HG03175 (cell line): ENCODE results near the gene CAPN2.
"Not testable (repeated sequence)": the region's sequence is repeated elsewhere in the genome, so short reads cannot be mapped to it uniquely, and the experiment has no call there.

Experiments used
- ATAC-seq: cut with Tn5 transposase; IDR thresholded peaks from one replicate; pipeline ENCODE4 v1.9.1; 2021; ENCODE audit warnings: mild to moderate bottlenecking, moderate library complexity; ENCODE audit not compliant: unreplicated experiment

Gene CAPN2

DNA sequence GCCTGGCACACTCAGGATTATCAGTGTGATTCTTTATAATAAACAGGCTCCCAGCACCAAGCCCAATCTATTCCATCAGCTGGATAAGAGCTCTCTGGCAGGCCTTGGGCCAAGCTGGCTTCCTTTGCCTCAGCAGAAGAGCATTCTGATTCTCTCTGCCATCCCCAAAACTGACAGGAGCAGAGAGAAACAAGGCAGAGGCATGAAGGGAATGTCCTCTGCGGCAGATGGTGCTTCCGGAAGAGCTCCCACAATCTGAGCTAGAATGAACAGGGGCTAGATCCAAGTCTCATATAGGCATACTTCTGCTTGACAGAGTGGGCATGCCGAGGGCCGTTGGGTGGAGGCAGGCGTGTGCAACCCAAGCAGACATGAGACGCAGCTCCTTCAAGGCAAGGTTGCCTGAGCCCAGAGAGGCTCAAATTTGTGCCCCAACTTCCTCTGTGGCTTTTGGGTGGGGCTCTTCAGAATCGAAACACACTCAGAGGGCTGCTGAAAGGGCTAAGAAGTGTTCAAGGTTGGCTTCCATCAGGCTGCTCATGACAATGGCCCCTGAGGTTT, 4.0 kb downstream of the CAPN2 start:
- peak; percentile 42 for ATAC-seq

DNA sequence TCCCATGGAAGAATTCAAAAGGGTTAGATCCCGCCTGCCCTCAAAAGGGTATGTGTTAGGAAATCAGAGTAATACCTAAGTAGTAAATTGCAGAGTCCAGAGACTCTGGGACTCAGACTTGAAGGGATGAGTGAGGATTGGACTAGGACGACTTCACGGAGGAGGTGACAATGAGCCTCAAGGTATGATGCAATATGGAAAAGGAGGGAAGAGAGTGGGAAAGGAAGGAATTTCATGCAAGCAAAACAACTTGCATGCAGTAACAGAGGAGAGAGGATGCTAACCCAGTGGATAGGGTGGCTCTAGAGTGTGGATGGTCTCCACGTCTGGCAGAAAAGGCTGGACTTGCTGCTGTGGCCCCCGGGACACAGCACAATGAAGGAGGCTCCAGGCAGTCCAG, 4.8 kb downstream of the CAPN2 start:
- no peak for ATAC-seq

DNA sequence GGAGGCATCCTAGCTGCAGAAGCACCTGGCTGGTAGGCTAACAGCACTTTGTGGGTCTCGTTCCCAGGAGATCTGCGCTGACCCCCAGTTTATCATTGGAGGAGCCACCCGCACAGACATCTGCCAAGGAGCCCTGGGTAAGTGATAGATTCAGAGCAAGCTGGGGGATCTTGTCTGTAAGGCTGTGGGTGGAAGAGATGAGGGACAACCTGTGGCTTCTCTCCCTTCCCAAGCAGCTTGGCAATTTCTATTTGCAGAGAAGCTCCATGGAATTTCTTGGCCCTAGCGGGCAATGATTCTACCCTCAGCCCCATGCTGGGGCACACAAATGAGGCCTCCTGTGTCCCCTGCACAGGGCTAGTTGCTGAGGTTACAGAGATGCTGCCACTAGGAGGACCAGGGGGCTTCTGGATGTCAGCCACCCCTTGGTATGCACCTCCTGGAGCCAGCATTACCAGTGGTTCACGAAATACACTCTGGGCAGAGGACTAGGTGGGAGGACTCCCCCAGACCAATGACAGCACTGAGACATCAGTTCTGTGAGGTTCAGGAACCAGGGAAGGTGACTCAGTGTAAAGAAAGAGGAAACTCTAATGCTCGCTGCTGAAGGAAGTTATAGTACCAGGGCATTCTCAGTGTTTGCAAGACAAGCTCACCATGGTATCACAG, 5.5 kb downstream of the CAPN2 start:
- ATAC-seq = no peak

DNA sequence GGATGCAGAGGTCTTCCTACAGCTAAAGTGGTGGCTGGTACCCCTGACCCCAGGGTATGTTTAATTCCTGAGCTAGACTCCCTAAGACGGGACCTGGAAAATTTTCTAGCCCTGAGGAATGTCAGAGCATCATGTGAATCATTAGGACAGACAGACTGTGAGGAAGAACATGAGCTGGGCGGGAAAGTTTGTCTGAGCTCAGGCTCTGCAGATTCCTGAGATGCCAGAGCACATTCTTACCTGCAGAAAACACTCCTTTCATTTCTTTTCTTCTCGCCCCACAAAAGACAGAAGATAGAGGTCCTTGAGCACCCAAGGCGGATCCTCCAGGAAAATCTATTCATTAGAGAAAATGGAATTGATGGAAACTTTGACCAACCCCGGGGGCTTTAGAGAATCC, 6.5 kb downstream of the CAPN2 start:
- ATAC-seq = no peak

DNA sequence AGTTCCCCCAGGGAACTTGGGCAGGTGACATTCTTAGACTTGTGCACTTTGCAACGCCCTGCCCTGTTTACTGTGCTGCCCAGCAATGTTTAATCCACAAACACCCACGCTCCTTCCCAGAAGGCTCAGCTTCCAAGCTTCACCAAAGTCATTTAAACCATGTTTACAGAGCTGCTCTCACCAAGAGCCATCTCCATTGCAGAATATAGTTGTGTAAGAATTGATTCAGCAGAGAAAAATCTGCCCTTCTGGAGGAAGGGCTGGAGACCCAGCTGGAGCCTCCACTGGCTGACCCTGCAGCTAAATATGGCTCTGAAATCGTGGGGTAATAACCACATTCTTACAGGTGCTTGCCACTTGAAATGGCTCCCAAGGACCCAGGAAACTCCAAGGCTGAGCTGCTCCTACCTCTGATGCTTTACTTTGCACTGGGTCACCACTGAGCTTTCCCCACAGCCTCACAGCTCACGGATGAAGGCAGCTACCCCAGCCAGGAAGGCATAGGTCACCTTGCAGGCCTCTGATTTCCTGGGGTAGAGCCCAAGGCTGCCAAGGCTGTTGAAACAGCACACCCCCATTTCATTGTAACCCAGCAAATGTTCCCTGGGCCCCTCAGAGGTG, 8.7 kb downstream of the CAPN2 start:
- no peak for ATAC-seq

DNA sequence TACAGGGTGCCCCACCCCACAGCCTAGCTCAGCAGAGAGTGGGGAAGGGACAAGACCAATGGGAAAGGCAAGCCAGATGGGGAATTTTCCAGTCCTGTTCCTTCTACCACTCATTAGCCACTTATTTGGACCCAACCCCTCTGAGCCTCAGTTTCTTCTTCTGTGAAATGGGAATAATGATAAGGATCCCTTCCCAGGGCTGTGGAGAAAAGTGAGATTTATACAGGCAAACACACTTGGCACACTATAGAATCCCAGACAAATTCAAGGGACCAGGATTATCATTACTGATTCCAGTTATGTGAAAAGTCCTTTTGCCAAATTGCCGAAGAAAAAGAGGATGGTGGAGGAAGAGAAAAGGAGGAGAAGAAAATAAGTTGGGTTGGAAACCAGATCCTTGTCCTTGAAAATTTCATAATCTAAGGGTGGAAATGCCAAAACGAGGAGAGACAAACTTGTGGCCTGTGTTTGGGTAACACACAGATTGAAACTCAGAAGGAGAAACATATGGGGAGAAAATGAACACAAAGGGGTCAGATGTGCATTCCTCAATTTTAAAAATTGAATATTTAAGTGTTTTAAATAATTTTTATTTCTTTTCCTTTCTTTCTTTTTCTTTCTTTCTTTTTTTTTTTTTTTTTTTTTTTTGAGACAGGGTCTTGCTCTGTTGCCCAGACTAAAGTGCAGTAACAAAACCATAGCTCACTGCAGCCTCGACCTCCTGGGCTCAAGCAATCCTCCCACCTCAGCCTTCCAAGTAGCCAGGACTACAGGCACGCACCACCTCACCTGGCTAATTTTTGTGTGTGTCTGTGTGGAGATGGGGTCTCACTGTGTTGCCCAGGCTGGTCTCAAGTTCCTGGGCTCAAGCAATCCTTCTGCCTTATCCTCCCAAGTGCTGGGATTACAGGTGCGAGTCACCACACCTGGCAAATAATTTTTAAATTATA, 9.6 kb downstream of the CAPN2 start:
- ATAC-seq = no peak

DNA sequence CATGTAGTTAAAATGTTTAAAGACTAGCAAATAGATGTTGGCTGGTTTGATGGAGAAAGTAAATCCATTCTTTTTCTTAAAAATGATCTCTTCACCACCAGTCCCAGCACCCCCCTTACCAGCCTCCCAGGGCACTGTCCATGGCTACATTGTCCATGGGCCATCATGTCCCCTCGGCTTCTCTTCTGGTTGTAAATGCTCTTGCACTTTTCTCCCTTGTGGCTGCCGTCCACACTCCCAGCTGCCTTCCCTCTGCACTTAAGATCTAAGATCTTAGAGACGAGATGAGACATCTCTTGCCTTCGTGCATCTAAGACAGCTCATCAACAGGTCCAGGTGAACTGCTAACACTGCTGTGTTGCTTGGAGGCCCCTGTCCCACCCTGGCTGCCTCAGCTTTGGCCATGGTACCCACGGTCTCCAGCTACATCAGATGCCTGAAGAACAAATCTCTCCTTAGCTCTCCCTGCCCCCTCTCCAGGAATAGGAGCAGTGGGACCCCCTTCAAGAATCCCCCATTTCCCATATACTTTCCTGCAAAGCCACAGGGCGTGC, 11.1 kb downstream of the CAPN2 start:
- ATAC-seq = no peak

DNA sequence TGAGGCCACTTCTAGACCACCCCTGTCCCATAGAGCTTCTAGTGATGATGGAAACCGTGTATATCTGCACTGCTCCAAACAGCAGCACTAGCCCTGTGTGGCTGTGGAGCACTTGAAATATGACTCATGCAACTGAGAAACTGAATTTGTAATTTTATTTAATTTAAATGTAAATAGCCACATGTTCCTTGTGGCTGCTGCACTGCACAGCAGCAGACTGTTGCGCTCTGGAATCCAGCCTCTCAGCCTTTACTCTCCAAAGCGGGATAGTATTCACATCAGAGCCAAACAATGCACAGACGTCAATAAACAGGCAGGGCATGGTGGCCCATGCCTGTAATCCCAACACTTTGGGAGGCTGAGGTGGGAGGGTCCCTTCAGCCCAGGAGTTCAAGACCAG, 12.0 kb downstream of the CAPN2 start:
- ATAC-seq = no peak

DNA sequence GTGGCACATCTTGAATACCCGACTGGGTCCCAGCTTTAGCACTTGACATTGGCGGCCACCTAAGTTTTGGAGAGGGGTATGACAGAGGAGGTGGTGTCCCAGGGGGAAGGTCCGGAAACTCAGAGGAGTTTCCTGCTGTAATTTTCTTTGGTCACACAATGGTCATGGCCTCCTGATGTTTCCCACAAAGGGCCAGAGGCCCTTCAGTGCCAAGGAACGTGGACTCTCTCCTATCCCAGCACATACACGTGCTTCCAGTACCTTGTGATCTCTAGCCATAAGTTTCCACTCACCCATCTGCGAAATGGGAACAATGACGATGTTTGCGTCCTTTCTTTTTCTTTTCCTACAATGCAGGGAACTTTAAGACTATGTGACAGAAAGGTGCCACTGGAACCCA, 13.2 kb downstream of the CAPN2 start:
- no peak for ATAC-seq

DNA sequence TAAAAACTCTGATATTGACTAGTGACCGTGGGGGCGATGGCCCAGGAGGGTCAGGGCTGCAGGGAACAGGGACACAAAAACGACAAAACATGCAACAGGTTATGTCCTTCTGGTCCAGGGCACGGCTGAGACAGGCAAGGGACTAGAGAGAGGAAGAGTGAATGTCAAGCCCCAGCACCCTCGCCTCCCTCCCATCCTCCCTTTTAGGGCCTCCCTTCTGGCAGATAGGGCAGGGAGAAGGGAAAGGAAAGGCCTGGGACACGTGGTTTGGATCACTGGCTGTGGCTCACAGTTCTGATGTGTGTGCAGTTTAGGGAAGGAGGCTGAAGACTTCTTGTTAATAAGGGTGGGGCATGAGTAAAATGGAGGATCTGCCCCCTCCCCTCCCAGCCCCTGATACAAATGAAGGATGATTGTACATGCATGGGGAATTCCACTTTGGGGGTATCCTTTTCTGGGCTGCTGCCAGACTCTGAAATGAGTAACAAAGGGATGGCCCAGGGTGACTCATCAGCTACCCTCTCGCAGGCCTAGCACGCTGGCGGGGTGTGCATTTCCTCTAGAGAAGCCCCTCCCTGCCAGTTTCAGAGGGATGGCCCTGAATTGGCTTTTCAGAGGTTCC, 14.2 kb downstream of the CAPN2 start:
- peak; percentile 94 for ATAC-seq

DNA sequence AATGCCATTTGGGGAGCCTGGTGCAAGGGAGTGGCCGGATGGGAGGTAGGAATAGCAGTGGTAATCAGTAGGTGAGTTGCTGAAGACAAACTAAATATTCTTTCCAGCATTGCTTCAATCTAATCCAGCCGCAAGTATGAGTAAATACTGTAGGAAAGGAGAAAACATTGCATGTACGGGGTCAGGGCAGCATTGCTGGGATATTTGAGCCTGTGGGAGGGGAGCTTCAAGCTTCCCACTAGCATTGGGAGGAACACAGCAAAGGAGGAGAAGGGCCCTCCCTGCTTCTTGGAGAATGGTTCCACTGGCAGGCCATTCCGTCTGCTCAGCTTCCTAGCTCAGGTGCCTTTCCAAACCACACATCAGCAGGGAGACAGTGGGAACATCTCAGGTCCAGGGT, 15.2 kb downstream of the CAPN2 start:
- no peak for ATAC-seq

DNA sequence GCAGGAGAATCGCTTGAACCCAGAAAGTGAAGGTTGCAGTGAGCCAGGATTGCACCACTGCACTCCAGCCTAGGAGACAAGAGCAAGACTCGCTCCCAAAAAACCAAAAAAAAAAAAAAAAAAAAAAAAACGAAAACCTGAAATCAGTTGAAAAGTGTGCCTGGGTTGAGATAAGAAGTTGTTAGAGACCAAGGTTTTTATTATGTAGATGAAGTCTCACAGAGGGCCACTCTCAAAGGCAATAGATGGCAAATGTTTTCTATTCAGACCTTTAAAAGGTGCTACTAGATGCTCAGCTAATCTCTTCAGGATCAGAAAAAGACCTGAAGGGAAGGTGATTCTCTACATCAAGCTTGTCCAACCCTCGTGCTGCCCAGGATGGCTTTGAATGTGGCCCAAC, 17.6 kb downstream of the CAPN2 start:
- ATAC-seq = no peak

DNA sequence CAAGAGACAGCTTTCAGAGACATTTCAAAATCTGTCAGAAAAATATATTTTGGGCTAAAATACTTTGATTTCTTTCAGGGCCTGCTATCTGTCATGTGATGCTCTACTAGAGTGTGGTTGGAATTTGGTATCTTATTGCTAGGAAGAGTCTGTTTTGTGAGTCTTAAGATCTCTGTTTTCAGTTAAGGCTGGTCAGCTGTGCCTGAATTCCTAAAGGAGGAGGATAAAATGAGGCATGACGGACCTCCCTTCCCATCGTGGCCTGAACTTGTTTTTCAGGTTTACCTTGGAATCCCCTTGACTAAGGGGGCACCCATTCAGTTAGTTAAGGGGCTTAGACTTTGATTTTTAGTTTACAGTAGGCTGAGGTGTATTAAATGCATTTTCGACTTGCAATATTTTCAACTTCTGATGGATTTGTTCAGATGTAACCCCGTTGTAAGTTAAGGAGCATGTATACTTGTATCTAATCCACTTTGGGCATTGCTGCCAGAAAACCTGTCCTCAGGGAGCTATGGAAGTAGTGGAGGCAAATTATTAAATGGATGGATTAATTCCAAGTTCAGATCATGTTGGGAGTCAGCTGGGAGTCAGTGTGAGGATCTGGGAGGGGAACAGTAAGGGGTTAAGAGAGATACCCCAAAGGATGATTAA, 18.3 kb downstream of the CAPN2 start:
- no peak for ATAC-seq

DNA sequence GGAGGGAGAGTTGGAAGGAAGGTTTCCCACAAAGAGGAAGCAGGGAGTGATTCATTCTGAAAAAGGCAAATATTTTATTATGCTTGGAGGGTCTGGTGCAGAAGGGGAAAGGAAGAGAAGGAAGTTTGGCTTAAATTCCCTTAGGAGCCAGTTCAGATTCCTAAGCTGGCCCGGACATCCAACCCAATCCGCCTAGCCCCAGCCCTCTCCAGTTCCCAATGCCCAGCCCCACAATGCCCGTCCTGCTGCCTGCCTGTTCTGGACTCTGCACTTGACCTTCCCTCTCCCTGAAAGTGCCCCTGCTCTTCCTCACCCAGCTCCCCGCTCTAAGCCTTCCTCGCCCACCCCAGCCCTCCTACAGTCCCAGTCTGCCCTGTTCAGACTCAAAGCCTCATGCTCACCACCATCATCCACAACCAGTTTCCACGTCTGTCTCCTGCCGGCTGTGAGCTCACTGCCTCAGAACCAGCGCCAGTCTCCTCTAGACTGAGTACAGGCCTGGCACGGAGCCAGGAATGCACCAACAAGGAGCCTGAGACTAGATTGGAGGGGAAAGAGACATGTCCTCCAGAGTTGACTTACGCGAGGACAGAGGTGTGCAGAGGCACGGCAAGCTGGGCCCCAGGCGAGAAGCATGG, 18.9 kb downstream of the CAPN2 start:
- ATAC-seq = no peak

DNA sequence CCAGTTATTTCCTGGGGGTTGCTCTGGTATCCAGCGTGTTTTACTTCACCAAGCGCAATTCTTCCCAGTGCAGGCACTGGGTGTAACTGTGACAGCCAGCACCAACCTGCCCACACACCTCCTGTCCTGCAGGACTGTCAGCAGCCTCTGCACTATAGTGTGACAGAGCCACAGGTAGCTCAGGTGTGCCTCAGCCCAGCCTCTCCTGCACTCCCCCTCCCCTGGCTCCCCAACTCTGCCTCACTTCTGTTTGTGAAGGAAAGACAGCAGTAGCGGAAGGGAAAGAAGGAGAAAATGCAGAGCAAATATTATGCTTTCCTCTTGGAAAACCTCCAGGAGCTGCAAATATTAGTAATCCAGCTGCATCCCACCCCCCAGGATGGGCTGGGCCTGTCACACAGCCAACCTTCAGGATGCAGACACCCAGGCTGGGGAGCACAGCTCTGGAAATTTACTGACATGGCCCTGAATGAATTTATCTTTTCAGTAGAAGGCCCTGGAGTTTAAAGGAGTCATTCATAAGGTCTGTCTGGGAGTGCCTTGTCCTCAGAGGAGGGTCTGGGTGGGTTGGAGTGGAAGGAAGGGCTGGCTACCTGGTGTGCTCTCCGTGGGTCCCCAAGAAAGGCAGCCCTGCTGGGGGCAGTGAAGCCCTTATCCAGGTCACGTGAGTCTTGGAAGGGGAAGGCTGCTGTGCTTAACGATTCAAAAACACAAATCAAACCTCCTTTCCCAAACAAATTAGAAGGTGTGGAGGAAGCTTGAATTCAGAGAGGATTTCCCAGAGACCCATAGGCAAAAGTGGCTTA, 20.9 kb downstream of the CAPN2 start:
- no peak for ATAC-seq

DNA sequence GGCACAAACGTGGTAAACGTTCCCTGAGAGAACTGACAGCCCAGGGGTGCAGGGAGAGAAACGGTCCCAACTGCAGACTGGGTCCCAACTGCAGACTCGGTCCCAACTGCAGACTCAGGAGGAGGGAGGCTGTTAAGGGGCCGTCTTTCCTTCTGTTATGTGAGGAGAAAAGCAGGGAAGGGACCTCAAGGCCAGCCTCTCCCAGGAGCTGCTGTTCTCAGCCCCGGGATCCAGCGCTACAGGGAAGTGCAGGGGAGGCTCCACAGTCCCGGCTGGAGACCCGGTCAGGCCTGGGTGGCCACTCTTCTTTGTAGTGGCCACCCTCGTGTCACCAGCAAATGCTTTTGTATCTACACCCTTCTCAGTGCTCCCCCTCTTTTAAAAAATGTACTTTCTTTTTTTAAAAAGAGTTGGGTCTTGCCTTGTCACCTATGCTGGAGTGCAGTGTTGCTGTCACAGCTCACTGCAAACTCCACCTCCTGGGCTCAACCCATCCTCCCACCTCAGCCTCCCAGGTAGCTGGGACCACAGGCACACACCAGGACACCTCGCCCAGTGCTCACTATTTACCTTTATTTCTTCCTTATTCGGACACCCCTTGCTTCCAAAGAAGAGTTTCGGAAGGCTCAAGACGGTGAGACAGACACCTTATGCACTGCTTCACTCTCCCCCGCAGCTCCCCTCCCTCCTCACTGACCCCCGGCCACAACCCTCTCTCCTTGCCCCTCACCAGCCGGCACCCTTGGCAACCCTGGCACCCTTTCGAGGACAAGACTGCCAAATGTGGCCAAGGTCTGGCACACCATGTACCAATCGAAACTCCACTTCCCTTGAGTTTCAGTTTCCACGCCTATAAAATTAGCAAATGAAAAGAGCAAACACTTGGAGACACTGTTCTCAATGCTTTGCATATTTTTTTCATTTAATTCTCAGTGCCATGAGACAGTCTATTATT, 21.8 kb downstream of the CAPN2 start:
- no peak for ATAC-seq

DNA sequence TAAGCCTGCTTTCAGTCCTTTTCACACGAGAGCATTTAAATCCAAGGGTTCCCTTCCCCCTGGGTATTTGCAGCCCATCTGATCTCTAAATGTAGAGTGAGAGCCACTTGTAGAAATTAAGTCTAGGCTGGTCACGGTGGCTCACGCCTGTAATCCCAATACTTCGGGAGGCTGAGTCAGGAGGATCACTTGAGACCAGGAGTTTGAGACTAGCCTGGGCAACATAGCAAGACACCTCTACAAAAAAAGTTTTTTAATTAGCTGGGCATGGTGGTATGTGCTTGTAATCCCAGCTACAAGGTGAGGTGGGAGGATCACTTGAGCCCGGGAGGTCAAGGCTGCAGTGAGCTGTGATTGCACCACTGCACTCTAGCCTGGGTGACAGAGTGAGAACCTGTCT, 24.3 kb downstream of the CAPN2 start:
- ATAC-seq = not testable (repeated sequence)

DNA sequence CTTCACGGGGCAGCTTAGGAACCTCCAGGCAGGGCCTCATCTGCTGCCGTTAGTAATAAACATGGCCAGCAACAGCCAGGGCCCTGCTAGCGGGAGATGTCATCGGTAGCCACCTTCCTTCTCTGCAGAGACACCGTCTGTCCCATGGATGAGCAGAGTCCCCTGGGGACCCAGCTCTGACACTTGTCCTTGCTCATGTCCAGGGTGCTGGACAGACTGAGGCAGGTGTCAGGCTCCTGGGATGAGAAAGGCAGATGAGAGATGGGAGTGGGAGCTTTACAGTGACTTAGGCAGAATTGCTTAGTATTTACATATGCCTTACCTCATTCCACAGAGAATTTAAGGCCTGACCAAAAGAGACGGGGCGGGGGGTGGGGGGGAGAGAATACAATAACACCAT, 25.0 kb downstream of the CAPN2 start:
- no peak for ATAC-seq
